Nephron progenitor cell (in vitro differentiated cells): Measurements from ENCODE around the gene BEND5.

Experiments
- DNase-seq: peaks from one replicate; pipeline ENCODE4 v3.0.0; 2021
- H3K27ac Mint-ChIP-seq: 2 replicates; pipeline ENCODE4 v1.8.0; 2021; ENCODE audit warnings: mild to moderate bottlenecking, moderate library complexity, mixed read lengths
- H3K27me3 Mint-ChIP-seq: 2 replicates; pipeline ENCODE4 v1.8.0; 2021; ENCODE audit warnings: mild to moderate bottlenecking, low read depth, mixed read lengths; ENCODE audit not compliant: poor library complexity
- H3K36me3 Mint-ChIP-seq: 2 replicates; pipeline ENCODE4 v1.8.0; 2021; ENCODE audit warnings: low read depth, mixed read lengths
- H3K4me1 Mint-ChIP-seq: 2 replicates; pipeline ENCODE4 v1.8.0; 2021; ENCODE audit warnings: mixed read lengths
- H3K4me3 Mint-ChIP-seq: 2 replicates; pipeline ENCODE4 v1.8.0; 2021; ENCODE audit warnings: mild to moderate bottlenecking, moderate library complexity, mixed read lengths
- H3K9me3 Mint-ChIP-seq: 2 replicates; pipeline ENCODE4 v1.8.0; 2021; ENCODE audit warnings: mild to moderate bottlenecking, moderate library complexity, mixed read lengths
- CTCF ChIP-seq: fragments of 200-600 bp; sonication (generic); IDR thresholded peaks from 2 replicates; pipeline ENCODE4 v1.5.0; 2021; ENCODE audit warnings: antibody characterized with exemption

Gene BEND5

GRCh38 chr1:48678710-48679505, 97.8 kb downstream of the BEND5 start:
- no peaks in the 10 kb centered on the region for H3K9me3 Mint-ChIP-seq
- TF ChIP-seq CTCF: no peak

More at GRCh38 chr1:48678710-48679505, 97.8 kb downstream of the BEND5 start:
- Mint-ChIP-seq H3K36me3 (no peaks in the 10 kb centered on the region), H3K4me1 (peaks cover 6% of the 10 kb centered on the region), H3K27ac (no peak overlapping the region), H3K27me3 (peaks cover 21% of the 10 kb centered on the region), H3K4me3 (no peak overlapping the region)
- no peak for DNase-seq
